ENCODE data around the gene KSR1.

The KSR1 gene

DNA sequence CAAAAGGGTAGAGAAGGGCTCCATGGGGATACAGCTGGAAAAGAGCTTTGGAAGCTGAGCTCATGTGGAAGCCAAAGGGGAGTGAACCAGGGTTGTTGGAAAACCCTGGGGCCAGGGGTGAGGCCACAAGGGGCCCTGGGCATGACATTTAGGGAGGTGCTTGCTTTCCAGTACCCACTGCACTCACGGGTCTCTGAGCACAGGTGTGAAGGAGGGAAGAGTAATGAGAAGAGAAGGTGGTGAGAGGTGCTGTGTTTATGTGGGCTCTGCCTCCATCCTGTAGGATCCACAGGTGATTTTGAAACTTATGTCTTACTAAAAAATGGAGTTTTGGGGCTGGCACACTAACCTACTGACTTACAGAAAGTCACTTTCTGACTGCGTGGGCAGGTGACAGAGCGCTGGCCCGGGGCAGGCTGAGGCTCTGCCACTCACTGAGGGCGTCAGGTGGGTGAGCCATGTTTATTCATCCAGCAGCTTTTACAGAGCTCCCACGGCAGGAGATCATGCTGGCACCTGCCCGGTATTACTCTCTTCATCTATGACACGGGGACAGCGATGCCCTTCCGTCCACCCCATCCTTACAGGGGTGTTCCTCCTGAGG, 18.9 kb downstream of the KSR1 start:
- no peak for DNase-seq

GRCh38 chr17:27475981-27476895, 20.0 kb downstream of the KSR1 start:
- DNase-seq, result no peak

DNA sequence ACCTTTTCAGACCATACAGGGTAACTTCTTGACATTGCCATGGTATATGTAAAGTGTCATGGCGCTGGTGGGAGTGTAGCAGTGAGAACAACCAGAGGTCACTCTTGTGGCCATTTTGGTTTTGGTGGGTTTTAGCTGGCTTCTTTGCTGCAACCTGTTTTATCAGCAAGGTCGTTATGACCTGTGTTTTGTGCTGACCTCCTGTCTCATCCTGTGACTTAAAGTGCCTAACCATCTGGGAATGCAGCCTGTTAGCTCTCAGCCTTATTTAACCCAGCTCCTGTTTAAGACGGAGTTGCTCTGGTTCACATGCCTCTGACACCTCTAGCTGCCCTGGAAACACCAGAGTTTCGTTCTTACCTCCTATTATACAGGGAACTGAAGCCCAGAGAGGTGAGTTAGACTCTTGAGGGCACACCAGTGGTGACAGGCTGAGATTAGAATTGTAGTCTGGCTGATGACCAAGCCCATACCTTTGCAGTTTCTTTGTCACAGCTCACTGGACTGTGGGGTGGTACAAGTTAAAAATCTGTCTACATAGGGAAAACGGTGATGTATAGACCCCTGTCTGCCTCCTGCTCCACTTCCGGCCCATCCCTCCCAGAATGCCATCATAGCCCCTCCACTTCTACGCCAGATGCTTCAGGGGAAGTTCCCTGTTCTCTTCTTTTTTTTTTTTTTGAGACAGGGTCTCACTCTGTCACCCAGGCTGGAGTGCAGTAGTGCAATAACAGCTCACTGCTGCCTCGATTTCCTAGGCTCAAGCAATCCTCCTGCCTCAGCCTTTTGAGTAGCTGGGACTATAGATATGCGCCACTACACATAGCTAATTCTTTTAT, 21.0 kb downstream of the KSR1 start:
- DNase-seq, result no peak

DNA sequence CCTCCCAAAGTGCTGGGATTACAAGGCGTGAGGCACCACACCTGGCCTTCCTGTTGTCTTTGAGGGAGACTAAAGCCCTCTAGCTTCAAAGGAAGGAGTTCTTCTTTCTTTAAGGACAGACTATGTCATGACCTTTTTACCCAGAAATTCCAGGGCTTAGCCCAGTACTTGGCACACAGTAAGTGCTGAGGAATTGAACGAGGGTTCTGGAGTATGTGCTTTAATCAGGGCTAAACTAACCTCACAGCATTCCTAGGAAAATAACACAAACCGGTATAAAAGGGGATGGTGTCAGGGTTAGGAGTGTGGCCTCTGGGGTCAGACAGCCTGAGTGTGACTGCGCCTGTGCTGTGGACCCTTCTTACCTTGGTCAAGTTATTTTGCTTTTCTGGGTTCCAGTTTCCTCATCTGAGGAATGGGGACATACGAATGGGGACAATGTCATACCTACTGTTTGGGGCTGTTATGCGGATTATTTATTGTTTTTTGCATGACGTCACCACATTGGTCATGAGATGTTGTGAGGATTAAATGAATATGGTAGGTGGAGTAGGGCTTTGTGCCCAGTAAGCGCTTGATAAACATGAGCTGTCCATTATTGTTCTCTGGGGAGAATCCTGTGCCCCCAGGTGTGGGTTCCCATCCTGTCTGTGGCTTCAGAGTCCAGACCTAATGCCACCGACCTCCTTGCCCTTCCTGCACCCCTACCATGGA, 21.9 kb downstream of the KSR1 start:
- DNase-seq, result no peak

DNA sequence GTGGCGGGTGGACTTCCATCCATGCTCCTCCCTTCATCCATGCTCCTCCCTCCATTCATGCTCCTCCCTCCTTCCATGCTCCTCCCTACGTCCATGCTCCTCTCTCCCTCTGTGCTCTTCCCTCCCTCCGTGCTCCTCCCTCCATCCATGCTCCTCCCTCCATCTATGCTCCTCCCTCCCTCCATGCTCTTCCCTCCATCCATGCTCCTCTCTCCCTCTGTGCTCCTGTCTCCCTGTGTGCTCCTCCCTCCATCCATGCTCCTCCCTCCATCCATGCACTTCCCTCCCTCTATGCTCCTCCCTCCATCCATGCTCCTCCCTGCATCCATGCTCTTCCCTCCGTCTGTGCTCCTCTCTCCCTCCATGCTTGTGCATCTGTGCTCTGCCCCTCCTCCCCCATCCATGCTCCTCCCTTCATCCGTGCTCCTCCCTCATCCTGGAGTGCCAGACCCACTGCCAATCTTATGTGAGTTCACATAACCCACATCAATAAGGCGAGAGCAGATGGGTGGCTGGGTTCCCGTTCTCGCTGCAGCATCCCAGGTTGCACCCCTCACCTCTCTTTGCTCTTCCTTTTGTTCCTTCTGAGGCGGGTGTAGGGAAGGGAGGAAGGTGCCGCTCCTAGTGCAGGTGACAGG, 22.8 kb downstream of the KSR1 start:
- DNase-seq, result no peak

DNA sequence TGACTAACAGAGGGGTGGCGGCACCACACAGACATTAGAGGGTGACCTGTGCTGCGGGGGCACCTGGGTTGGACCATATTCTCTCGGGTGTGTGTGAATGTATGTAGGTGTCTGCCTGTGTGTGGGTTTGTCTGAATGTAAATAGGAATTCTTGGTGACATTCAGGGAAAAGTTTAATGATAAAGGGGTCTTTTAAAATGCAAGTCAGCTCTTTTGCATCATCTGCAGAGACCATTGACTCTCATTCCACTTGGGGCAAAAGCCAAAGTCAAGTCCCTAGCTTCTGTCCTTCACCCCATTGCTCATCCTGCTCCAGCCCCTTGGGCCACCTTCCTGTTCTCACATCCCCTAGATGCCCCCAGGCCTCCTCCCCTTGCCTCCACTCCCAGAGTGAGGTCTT, 23.6 kb downstream of the KSR1 start:
- no peak for DNase-seq

DNA sequence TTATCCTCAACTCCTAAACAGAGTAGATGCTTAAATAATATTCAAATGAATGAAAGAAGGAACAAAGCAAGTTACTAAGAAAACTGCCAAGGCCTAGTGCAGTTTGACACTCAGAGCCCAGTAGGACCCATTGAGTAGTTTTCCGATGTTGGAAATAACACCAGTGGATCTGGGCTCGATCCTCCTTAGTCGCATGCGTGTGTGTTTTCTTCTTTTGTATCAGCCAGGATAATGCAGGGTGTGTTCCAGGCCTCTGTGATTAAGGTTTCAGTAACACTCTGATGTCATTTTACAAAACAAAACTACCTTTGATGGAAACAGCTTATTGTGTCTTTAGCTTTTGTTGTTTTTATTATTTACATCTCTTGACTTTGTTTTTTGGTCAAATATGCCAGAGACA, 24.5 kb downstream of the KSR1 start:
- no peak for DNase-seq

DNA sequence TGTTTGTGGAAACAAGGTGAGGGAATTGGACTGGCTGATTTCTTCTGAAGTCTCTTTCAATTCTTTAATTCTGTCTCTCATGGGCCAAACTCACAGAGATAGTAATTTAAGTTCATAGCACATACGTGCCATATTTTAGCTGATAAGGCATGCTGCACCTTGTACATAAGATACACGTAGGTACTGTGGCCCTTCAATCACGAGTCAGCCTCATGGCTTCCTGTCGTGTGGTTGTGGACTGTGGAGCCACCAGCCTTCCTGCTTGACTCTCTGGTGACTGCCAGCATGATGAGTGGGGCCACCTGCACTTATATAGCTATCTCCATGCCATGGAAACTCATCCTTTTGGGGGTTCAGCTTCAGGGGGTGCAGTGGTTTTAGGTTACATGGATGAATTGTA, 25.1 kb downstream of the KSR1 start:
- peak; percentile 44 for DNase-seq

DNA sequence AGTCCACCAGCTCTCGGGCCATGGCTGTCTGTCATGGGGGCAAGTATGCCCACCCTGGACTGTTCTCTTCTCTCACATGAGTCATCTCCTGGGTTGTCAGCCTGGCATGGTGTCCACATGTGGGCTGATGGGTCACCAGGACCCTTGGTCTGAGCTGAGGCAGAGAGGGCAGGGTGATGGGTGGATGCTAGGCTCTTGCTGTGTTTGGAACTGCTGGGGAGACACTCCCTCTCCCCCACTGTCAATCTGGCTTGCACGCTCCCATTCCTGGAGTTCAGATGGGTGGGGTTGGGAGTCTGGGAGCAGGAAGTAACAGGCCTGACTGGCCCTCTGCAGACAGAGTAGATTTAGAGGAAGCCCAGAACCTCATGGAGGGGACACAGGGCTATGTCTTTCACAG, 28.9 kb downstream of the KSR1 start:
- DNase-seq, result no peak

GRCh38 chr17:27485716-27486495, 29.7 kb downstream of the KSR1 start:
- no peak for DNase-seq

- DNase-seq, result no peak
These were observed 30.5 kb downstream of the KSR1 start for GRCh38 chr17:27486741-27487140.

DNA sequence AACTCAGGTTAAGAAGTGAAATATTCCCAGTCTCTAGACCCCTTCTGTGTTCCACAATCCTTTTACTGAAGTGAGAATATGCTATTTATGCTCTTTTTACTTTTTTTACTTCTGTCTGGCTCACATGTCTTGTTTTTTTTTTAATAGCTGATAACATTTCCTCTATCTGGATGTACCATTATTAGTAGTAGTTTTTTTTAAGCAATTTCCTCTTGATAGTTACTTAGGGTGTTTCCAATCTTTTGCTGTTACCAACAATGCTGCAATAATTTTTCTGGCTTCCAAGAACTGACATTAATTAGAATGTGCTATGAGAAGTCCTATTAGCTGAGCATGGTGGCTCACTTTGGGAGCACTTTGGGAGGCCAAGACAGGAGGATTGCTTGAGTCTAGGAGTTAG, 32.0 kb downstream of the KSR1 start:
- no peak for DNase-seq

- DNase-seq, result no peak
These were observed 32.9 kb downstream of the KSR1 start for GRCh38 chr17:27489045-27489715.

- DNase-seq, result no peak
These were observed 34.1 kb downstream of the KSR1 start for GRCh38 chr17:27490391-27490790.

DNA sequence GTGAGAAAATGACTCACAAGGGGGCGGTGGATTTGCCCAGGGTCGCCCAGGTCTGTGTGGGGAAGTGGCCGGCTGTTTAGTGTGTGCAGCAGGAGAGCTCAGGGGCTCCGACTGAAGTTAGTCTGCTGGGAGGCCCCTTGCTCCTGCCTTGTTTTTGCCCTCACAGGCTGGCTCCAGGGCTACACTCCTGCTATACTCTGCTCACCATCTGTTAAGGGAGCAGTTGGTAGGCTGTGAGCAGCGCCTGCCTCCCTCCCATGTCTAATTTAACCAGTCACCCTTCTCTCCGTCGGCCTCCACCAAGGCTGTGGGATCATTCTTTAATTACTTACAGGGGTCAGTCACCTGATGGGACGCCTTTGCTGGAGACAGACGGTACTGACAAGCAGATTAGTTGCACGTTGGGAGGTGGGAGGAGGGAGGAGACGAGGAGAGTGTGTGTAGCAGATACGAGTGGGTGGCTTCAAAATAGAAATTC, 35.5 kb downstream of the KSR1 start:
- no peak for DNase-seq

DNA sequence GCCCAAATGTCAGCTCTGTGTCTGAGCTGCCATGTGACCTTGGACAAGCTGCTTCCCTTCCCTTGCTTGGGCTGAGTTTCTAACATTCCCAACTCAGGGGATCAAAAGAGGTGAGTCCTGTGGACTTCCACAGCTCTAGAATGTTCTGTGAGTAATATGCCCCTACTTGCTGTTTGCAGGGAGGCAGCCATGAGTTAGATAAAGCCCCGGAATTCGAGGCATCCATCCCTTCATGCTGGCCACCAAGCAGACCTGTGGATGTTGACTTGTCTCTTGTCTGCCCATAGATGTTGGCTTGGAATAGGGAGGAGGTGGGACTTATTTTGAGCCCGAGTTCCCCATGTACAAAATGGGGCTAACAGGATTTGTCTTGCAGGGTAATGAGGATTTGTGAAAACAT, 36.2 kb downstream of the KSR1 start:
- no peak for DNase-seq

DNA sequence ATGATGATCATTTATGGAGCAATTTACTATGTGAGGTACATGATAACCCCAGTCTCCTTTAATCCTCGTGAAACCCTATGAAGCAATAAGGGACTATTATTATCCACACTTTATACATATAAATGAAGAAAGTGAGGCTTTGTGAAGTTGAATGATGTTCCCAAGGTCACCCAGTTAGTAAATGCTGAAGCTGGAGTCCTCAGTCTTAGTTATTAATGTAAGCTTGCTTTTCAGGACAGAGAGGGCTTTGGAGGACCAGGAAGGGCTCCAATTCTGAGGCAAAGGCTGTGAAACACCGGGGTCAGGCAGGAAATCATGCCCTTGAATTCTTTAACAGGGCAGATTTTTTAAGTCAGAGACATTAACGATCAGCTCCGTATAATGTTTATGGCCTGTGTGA, 36.8 kb downstream of the KSR1 start:
- DNase-seq, result no peak

DNA sequence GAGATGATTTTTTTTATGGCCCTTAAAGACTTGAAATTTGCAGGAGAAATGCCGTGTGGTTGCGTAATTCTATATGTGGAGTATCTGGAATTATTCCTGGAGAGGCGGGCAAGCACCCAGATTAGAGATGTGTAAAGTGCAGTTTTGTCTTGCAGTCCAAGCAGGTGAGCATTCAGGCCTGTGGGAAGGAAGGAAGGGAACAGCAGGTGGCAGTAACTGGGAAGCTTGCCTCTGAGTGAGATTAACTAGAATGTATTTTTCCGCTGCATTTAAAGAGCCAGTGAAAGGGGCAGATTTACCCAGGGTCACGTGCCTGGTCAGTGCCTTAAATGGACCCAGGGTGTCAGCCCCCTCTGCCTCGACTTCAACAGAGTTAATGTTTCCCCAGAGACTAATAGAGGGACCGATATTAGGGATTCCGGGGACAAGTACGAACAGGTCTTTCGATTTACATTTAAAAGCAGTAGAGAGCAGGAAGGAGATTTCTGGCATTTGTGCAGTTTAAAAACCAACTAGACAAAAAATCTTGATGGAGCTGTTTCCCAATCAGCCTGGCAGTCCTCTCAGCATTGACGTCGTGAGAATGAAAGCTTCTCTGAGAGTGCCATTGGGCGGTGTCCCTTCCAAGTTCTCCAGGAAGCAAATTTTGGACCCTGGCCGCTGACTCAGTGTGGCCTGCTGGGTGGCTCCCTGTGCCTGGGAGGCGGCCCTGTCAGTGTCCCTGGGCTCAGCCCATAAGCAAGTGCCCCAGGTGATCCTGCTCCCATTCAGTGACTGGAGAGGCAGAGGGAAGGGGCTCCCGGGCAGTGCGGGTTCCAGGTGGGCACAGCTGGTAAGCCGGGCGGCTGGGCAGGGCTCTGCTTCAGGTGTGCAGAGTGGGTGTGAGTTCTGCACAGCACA, 38.2 kb downstream of the KSR1 start:
- no peak for DNase-seq

DNA sequence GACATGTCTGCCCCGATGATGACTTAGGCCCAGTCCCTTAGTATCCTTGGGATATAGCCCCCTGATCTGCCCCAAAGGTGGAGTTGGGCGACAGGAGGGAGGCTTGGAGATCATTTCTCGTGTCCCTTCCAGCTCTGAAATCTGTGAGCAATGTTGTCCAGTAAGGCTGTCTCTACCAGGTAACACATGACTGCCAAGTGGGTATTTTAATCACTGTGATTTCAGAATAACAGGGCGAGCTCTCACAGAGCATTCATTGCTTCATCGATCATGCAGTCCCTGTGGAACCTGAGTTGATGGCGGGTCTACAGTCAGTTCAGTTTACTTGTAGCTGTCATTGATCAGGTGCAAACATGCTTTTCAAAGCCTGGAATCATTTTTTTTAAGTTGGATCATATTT, 39.2 kb downstream of the KSR1 start:
- no peak for DNase-seq

DNA sequence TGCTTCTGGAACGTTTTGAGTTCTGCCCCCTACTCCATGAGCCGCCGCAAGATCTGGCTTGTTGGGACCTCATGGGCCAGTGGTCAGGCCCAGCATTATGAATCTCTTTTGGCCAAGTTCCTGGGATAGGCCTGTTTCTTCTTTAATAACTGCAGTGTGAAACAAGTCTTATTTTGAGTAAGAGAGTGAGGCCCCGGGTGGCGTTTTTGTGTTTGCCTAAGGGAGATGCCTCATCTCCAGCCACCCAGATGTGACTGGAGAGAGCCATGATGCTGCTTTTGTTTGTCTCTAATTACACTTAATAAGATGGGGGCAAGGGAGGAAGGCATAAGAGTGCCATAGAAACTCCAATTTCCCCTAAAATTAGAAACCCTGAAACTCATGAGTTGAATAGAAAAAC, 39.8 kb downstream of the KSR1 start:
- DNase-seq, result no peak

Measured in NK-92 treated with Interleukin-12 subunit alpha and Interleukin-12 subunit beta, amount 100 ng/mL, for 24 hours (cell line).